GM03348 (cell line): ENCODE data around the gene SDK2.
"Not testable (repeated sequence)": the region's sequence is repeated elsewhere in the genome, so short reads cannot be mapped to it uniquely, and the experiment has no call there.

ENCODE experiments used
- DNase-seq: peaks from one replicate; pipeline ENCODE4 v3.0.0; 2012; ENCODE audit warnings: low spot score

Gene SDK2

DNA sequence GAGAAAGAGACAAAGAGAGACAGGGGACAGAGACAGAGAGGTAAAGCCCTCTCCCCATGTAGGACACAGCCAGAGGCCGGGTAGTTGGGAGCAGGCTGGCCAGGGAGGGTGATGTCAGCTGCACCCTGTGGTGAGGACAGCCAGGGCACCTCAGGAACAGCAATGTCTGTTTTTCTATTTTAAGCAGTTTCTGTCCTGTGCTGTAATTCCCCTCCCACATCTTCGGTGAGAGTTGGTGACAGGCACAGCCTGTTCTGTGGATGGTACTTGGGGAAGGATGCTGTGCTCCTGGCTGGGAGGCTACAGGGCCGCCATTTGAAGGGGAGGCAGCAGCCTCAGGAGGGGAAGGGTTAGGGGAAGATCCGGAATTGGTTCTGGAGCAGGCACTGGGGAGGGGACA is 163.5 kb downstream of the SDK2 start:
- no peak for DNase-seq

DNA sequence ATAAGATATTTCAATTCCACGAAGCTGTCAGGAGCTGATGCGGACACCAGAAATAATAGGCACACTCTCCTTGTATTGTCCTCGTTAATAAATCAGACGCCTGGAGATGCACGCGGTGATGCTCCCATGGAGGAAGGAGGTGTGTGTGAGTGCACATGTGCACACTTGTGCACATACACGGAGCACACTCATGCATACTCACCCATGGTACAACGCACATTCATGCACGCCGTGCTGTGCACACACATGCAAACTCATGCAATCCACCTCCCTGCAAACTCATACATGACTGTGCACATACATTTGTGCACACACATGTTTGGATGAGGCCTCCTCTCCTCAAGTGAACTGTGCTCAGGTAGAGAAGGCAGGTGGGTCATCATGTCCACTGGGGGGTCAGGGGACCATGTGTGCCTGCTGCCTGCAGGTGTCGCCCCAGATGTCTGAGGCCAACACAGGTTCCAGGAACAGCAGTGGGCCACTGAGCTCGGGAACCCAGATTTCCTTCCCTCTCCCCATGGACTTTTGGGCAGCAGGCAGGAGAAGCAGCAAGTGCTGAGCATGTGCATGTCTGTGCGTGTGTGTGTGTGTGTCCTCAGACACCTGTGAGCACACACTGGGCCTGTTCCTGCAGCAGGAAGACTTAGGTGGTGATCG is 165.3 kb downstream of the SDK2 start:
- no peak for DNase-seq

- DNase-seq = no peak
Measured at GRCh38 chr17:73478334-73478733, 165.9 kb downstream of the SDK2 start.

DNA sequence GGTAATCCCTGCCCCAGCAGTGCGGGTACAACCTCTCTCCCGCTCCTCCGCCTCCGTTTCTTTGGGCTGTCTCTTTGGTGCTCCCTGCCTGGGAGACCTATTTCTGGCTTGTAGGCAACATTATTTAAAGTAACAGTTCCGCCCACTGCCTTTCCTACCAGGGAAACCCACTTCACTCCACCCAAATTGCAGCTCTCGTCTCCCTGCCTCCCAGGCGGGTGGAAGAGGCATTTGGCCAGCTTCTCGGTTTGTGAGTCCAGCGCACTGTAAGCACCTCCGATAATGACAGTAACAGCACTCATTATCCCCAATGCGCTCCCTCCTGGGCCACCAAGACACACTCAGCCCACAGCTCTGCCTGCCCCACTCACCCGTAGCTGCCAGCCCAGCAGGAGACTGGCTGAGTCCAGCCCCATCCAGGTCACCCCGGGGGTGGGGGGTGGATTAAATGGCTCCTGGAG is 167.3 kb downstream of the SDK2 start:
- no peak for DNase-seq

DNA sequence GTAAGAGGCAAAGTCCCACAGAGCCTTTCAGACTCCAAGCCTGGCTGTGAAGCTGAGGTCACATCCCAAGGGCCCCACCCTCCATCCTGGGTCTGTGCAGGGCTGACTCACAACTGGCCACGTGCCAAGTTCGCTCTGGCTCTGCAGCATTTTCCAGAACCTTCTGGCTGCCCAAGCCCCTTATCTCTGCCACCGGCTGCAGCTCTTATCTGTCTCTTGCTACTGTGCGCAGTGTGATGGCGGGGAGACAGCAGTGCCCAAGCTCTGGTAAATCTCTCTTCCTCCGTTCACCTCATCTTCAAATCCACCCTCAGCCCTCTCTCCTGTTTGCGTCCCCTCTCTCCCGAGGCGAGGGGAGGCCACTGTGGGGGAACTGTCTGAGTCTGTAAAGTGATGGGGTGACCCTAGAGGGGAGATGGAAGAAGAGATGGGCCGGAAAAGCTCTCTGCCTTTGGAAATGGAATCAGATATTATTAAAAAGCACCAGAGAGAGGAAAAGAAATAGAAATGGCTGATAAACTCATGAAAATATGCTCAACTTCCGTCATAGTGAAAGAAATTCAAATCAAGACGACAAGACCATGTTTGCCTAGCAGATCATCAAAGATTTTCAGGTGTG is 169.8 kb downstream of the SDK2 start:
- DNase-seq = peak; percentile 61

- DNase-seq = not testable (repeated sequence)
Measured at GRCh38 chr17:73472715-73473114, 171.5 kb downstream of the SDK2 start.

GRCh38 chr17:73471924-73472323 is 172.3 kb downstream of the SDK2 start:
- no peak for DNase-seq

DNA sequence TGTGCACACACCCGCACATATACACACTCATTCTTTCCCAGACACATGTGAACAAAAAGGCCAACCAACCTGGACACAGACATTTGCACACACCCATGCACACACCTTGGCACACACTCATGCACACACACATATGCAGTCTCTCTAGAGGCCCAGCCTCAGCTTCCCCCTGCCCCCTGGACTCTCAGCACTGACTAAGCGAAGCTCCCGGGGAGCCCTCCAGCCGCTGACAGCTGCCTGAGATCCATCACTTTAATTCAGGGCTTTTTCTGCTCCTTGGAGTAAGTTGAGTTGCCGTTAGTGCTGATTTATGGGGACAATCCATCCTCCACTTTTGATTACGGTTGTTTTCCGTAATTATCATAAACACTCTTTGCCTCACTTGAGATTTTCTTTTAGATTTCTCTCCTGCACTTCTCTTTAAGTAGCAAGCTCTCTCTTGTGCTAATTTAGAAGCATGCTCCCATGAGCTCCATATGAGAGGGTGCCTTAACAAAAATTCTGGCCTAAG is 173.9 kb downstream of the SDK2 start:
- DNase-seq = no peak

DNA sequence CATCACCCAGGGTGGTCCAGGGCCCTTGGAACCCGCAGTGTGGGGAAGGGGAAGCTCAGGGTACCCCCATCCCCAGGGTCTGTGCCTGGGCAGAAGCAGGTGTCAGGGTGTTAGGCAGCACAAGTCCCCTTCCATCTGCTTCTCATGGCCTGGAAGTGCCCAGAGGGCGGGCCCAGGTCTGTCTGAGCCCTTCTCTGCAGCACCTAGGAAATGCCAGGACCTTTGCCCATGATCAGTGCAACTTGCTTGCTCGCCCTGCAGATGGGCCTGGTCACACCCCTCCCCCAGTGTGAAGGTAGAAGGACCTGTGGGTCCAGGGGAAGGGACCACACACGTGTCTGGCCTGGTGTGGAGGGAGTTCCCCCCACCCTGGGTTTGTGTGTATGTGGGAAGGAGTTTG is 174.9 kb downstream of the SDK2 start:
- DNase-seq = no peak

GRCh38 chr17:73468221-73468620 is 176.0 kb downstream of the SDK2 start:
- DNase-seq = no peak

DNA sequence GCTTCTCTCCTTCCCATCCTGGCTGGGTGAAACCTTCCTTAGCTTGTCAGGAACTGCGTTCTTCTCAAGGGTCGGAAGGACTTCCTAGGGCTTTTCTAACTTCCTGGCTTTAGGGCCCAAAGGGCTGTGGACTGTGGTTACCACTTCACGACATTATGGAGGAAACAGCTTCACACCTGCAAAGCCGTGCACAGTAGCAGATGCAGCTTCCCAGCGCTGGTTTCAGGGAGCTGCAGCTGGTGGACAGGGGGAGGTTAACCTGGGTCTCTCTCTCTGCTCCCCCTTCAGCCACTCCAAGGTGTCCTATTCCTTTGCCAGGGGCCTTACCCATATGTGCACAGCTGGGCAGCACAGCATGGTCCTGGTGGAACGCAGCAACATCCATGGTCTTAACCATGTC is 176.6 kb downstream of the SDK2 start:
- DNase-seq = no peak

GRCh38 chr17:73466704-73467433 is 177.4 kb downstream of the SDK2 start:
- no peak for DNase-seq

GRCh38 chr17:73465953-73466230 is 178.4 kb downstream of the SDK2 start:
- DNase-seq = no peak

GRCh38 chr17:73465130-73465952 is 178.9 kb downstream of the SDK2 start:
- no peak for DNase-seq

- DNase-seq = no peak
Measured at GRCh38 chr17:73464447-73464846, 179.8 kb downstream of the SDK2 start.

DNA sequence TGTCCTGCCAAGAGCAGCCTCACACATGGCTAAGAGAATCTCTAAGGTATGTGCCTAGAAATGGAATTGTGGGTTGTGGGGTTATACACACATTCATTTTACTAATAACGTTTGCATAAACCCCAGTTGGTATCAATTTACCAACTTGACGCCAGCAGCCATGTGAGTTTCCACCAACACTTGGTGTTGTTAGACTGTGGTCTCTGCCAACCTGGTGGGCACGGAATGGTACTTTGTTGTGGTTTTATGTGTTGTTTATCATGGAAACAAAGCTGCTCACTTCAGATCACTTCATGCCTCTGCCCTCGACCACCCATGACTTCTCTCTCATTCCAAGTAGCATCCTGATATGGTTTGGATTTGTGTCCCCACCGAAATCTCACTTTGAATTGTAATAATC is 180.4 kb downstream of the SDK2 start:
- no peak for DNase-seq

DNA sequence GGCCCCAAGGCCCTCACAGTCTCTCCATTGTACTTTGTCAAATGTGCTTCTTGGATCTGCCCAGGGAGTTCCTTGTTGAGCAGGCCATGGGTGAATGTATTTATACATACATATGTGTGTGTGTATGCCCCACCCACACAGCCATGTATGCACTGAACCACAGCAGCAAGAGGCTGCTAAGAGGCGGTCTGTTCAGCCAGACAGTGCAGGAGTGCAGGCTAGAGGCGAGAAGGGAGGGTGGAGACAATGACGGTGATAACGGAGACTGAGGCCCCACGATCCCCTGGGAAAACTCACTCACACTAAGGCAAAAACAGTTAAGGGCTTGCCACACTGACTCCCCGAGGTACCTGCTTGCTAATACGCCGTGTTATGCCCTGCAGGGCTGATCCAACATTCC is 181.4 kb downstream of the SDK2 start:
- DNase-seq = no peak

DNA sequence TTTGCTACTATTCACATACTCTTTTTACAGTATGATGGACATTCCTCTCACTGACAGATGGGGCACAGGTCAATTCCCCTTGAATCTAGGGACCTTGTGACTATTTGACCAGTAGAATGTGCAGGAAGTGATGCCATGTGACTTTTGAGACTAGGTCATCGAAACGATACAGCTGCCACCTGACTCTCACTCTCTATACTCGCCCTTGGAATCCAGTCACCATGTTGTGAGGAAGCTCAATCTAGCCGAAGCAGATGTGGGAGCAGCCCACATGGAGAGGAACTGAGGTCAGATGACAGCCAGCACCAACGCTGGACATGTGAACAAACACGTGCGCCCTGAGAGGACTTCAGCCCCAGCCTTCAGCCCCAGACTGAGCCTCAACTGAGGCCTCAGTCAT is 184.3 kb downstream of the SDK2 start:
- DNase-seq = no peak

DNA sequence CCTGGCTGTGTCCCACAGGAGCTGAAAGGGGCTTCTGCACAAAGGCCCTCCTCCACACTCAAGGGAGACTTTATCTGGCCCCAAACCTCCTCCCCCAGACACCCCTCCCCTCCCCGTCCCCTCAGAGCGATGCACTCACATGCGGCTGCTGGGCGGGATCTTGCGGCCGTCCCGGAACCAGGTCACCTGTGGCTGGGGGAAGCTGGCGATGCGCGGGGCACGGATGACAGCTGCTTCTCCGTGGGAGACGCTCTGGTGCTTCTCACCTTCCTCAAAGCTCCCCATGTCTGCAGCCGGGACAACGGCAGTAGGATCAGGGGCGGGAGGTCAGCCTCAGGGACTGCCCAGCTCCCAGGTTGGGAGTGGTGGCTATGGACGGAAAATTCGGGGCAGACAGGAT is 188.5 kb downstream of the SDK2 start:
- no peak for DNase-seq

DNA sequence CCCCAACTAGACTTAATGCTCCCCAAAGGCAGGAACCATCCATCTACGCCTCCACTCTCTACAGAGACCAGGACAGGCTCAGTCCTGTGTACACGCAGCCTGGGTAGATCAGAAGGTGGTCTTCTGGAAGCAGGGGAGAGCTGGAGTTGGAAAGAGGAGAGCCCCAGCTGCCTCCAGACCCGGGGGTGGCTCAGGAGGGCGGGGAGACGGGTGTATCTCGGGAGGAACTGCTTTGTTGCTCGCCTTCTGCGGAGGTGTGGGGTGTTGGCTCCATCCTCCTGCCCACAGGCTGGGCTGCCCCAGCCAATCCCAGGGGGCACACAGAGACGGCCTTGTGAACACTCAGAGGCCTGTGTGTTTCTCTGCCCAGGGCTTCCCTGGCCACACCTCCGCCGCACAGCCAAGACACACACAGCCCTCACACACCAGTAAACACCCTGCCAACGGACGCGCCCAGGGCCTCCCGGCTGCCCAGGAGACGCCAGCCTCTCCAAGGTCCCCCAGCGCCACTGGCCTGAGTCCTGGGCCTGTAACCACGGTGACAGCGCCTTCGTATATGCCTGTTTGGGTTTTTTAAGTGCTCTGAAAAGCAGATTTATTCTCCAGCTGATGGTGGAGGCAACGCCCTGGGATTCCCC is 189.1 kb downstream of the SDK2 start:
- DNase-seq = no peak

DNA sequence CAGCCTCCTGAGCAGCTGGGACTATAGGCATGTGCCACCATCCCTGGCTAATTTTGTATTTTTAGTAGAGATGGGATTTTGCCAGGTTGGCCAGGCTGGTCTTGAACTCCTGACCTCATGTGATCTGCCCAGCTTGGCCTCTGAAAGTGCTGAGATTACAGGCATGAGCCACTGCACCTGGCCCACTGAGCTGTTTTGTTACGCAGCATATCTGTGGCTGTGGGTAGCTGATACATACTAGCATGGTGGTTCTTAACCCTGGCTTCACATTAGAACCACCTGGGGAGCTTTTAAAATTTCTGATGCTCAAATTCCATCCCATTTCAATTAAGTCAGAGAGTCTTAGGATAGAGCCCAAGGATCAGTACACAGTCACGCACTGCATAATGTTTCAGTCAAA is 190.8 kb downstream of the SDK2 start:
- DNase-seq = not testable (repeated sequence)

GRCh38 chr17:73453090-73453489 is 191.2 kb downstream of the SDK2 start:
- no peak for DNase-seq
